ENCODE data around the gene P2RX4. TPM values are rescaled to one million over a fixed set of nuclear protein-coding genes. Genes with fewer than 3 reads are reported as not detected.

P2RX4 gene
- total RNA-seq, 1 experiment from 2014 or later = 7.6 TPM

DNA sequence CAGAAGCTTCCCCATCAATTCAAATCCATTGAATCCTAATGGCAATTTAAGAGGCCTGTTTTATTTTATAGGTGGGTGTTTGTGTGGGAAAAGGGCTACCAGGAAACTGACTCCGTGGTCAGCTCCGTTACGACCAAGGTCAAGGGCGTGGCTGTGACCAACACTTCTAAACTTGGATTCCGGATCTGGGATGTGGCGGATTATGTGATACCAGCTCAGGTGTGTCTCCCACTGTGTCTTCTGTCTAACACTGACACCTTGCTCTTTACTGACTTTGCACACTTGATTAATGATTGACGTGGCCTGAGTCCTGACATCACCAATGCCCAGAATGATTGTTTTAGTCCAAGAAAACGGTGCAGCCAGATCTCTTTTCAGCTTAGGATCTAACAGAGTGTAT lies 7.1 kb downstream of the P2RX4 start:
- Histone ChIP-seq H3K9me3 (ENCODE audit: low read depth, low read length, poor library complexity, severe bottlenecking) (no peaks in the 10 kb centered on the region), H3K36me3 (ENCODE audit: insufficient read depth, low read length, poor library complexity, severe bottlenecking) (no peaks in the 10 kb centered on the region), H3K4me1 (ENCODE audit: insufficient read depth, low read length, poor library complexity, severe bottlenecking) (no peaks in the 10 kb centered on the region), H3K4me3 (ENCODE audit: low read depth, low read length, poor library complexity, severe bottlenecking) (no peak overlapping the region), H3K27me3 (replicated peaks; ENCODE audit: insufficient read depth, low read depth, low read length, poor library complexity) (no peaks in the 10 kb centered on the region), H3K27ac (ENCODE audit: low read depth, low read length, poor library complexity, severe bottlenecking) (no peak overlapping the region)
- no TSS peak for BruUV-seq (replicated peaks)
- CTCF ChIA-PET = no interaction called here
- intact Hi-C loops (cut with micrococcal nuclease; ENCODE audit: unreplicated experiment) = no loop called here
- POLR2A ChIA-PET (ENCODE audit: low non-redundant PET) = no interaction called here
- TF ChIP-seq, protein P1, sequence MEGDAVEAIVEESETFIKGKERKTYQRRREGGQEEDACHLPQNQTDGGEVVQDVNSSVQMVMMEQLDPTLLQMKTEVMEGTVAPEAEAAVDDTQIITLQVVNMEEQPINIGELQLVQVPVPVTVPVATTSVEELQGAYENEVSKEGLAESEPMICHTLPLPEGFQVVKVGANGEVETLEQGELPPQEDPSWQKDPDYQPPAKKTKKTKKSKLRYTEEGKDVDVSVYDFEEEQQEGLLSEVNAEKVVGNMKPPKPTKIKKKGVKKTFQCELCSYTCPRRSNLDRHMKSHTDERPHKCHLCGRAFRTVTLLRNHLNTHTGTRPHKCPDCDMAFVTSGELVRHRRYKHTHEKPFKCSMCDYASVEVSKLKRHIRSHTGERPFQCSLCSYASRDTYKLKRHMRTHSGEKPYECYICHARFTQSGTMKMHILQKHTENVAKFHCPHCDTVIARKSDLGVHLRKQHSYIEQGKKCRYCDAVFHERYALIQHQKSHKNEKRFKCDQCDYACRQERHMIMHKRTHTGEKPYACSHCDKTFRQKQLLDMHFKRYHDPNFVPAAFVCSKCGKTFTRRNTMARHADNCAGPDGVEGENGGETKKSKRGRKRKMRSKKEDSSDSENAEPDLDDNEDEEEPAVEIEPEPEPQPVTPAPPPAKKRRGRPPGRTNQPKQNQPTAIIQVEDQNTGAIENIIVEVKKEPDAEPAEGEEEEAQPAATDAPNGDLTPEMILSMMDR (conservative IDR thresholded peaks at IDR 0.05; ENCODE audit: low read depth, low read length) = no peak
- no peak for TF ChIP-seq EZH2 (IDR thresholded peaks at IDR 0.05; ENCODE audit: borderline replicate concordance, low read depth, low read length, poor library complexity, severe bottlenecking)
- no peak for DNase-seq (ENCODE audit: low spot score)

DNA sequence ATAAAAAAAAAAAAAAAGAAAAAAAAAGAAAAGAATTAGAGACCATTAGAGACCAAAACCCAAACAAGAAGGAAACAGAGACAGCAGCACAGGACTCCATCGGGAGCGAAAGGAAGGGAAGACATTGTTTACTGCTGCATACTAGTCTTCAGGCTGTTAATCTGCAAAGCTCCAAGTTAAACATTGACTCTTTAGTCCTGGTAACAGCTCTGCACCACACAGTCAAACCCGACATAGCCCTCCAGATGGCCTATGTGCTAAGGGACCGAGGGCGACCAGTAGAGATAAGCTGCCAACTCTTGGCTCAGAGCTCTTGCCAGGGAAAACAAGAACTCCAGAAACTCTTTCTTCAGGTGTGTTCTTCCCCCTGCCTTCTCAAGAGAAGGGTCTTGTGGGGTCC lies 7.8 kb downstream of the P2RX4 start:
- CTCF ChIA-PET = no interaction called here
- no TSS peak for BruUV-seq (replicated peaks)

DNA sequence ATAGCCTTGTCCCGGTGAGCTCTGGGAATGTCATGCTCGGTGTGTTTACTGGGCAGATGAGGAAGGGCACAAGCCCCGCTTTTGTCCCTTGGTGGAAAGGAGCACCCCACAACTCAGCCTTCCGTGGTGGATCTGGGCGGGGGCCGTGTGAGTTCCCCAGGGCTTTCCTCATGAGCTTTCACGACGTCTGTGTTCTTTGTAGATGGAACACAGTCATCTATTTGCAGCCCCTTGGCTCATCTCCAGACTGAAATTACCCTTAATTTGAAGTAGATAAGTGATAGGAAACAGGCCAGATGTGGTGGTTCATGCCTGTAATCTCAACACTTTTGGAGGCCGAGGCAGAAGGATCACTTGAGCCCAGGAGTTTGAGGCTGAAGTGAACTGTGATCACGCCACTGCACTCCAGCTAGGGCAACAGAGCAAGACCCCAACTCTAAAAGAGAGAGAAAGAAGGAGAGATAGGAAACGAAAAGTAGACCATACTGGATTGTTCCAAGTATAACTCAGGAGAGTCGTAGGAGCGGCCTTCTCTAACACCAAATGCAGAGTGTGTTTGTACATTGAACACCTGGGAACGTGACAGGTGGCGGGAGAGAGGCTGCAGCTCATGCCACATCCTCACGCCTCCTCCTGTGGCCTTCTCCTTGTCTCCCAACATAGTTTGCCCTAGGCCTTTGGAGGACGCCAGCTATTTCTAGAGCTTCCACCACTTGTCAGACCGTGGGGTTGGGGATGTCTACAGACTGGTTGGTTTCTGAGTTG lies 8.8 kb downstream of the P2RX4 start:
- Histone ChIP-seq H3K27me3 (replicated peaks; ENCODE audit: insufficient read depth, low read depth, low read length, poor library complexity) (no peaks in the 10 kb centered on the region), H3K4me1 (ENCODE audit: insufficient read depth, low read length, poor library complexity, severe bottlenecking) (no peaks in the 10 kb centered on the region), H3K36me3 (ENCODE audit: insufficient read depth, low read length, poor library complexity, severe bottlenecking) (no peaks in the 10 kb centered on the region), H3K9me3 (ENCODE audit: low read depth, low read length, poor library complexity, severe bottlenecking) (no peaks in the 10 kb centered on the region), H3K27ac (ENCODE audit: low read depth, low read length, poor library complexity, severe bottlenecking) (no peak overlapping the region), H3K4me3 (ENCODE audit: low read depth, low read length, poor library complexity, severe bottlenecking) (no peak overlapping the region)
- POLR2A ChIA-PET (ENCODE audit: low non-redundant PET) = no interaction called here
- CTCF ChIA-PET = no interaction called here
- TF ChIP-seq, protein P1 (conservative IDR thresholded peaks at IDR 0.05; ENCODE audit: low read depth, low read length) = no peak
- TF ChIP-seq EZH2 (IDR thresholded peaks at IDR 0.05; ENCODE audit: borderline replicate concordance, low read depth, low read length, poor library complexity, severe bottlenecking) = no peak
- DNase-seq (ENCODE audit: low spot score) = no peak
- intact Hi-C loops (cut with micrococcal nuclease; ENCODE audit: unreplicated experiment) = no loop called here
- no TSS peak for BruUV-seq (replicated peaks)

More for the DNA sequence above, 7.8 kb downstream of the P2RX4 start:
- H3K36me3 ChIP-seq (ENCODE audit: insufficient read depth, low read length, poor library complexity, severe bottlenecking) = no peaks in the 10 kb centered on the region
- TF ChIP-seq, protein P1 (conservative IDR thresholded peaks at IDR 0.05; ENCODE audit: low read depth, low read length) = no peak
- no peaks in the 10 kb centered on the region for H3K9me3 ChIP-seq (ENCODE audit: low read depth, low read length, poor library complexity, severe bottlenecking)
- POLR2A ChIA-PET (ENCODE audit: low non-redundant PET) = no interaction called here
- no peak for DNase-seq (ENCODE audit: low spot score)
- H3K27ac ChIP-seq (ENCODE audit: low read depth, low read length, poor library complexity, severe bottlenecking) = no peak overlapping the region
- intact Hi-C loops (cut with micrococcal nuclease; ENCODE audit: unreplicated experiment) = no loop called here
- no peaks in the 10 kb centered on the region for H3K4me1 ChIP-seq (ENCODE audit: insufficient read depth, low read length, poor library complexity, severe bottlenecking)
- no peaks in the 10 kb centered on the region for H3K27me3 ChIP-seq (replicated peaks; ENCODE audit: insufficient read depth, low read depth, low read length, poor library complexity)
- H3K4me3 ChIP-seq (ENCODE audit: low read depth, low read length, poor library complexity, severe bottlenecking) = no peak overlapping the region

Data from A673 (cell line).